IPS-11a (cell line): ENCODE data around the gene FMNL3.
"Not testable (repeated sequence)": the region's sequence is repeated elsewhere in the genome, so short reads cannot be mapped to it uniquely, and the experiment has no call there.

Experiments used
- H3K4me3 ChIP-seq: one replicate; pipeline ENCODE4 v1.5.1; 2013; ENCODE audit warnings: low read depth, low read length, control low read depth

Gene FMNL3

GRCh38 chr12:49610785-49611184, 96.4 kb downstream of the FMNL3 start:
- H3K4me3 ChIP-seq, result not testable (repeated sequence)

- no peak overlapping the region for H3K4me3 ChIP-seq
These were observed 97.4 kb downstream of the FMNL3 start for GRCh38 chr12:49609875-49610154.

GRCh38 chr12:49609059-49609874, 97.9 kb downstream of the FMNL3 start:
- H3K4me3 ChIP-seq, result no peak overlapping the region

GRCh38 chr12:49605539-49605938, 101.7 kb downstream of the FMNL3 start, which contains the start of gene FAM186B:
Gene FAM186B (minus strand): TSS chr12:49605639. CDS start chr12:49605477, 162 bp downstream.
- H3K4me3 ChIP-seq, result not testable (repeated sequence)

GRCh38 chr12:49604856-49605255, 102.3 kb downstream of the FMNL3 start:
- no peak overlapping the region for H3K4me3 ChIP-seq

- no peak overlapping the region for H3K4me3 ChIP-seq
These were observed 103.5 kb downstream of the FMNL3 start for GRCh38 chr12:49603721-49604120.

- no peak overlapping the region for H3K4me3 ChIP-seq
These were observed 107.2 kb downstream of the FMNL3 start for GRCh38 chr12:49599961-49600360.

GRCh38 chr12:49598527-49598926, 108.7 kb downstream of the FMNL3 start:
- H3K4me3 ChIP-seq, result no peak overlapping the region

- H3K4me3 ChIP-seq, result no peak overlapping the region
These were observed 118.3 kb downstream of the FMNL3 start for GRCh38 chr12:49588721-49589516.

GRCh38 chr12:49588281-49588680, 118.9 kb downstream of the FMNL3 start:
- no peak overlapping the region for H3K4me3 ChIP-seq

GRCh38 chr12:49587174-49587908, 119.9 kb downstream of the FMNL3 start:
- H3K4me3 ChIP-seq, result no peak overlapping the region
